Cardiac muscle cell (in vitro differentiated cells and primary cell): Measurements from ENCODE around the gene GSTM1. TPM values are rescaled to one million over a fixed set of nuclear protein-coding genes. Genes with fewer than 3 reads are reported as not detected.

ENCODE experiments used
- DNase-seq, 2 donors: peaks; one replicate each; pipeline versions ENCODE4 v3.0.0 to v3.0.0-alpha.2; 2010 to 2017; ENCODE audit warnings: low read depth in 1 of 2, low spot score in 1 of 2
- H3K27ac ChIP-seq: fragments of 200-600 bp; sonication (generic); 2 replicates; pipeline ENCODE4 v1.5.1; 2016
- H3K27me3 ChIP-seq: fragments of 200-600 bp; sonication (generic); 2 replicates; pipeline ENCODE4 v1.6.0; 2016; ENCODE audit warnings: control low read depth
- H3K36me3 ChIP-seq: fragments of 200-600 bp; sonication (generic); 2 replicates; pipeline ENCODE4 v1.5.1; 2016; ENCODE audit warnings: control low read depth
- H3K4me1 ChIP-seq: fragments of 200-600 bp; sonication (generic); 2 replicates; pipeline ENCODE4 v1.8.1; 2017; ENCODE audit warnings: low read depth, mild to moderate bottlenecking, mixed run types
- H3K4me3 ChIP-seq: fragments of 200-600 bp; sonication (generic); 2 replicates; pipeline ENCODE4 v1.5.1; 2016; ENCODE audit warnings: mild to moderate bottlenecking
- H3K9me3 ChIP-seq: fragments of 200-600 bp; sonication (generic); 2 replicates; pipeline ENCODE4 v1.5.1; 2017; ENCODE audit warnings: low read depth, mild to moderate bottlenecking, control low read depth
- polyA plus RNA-seq: library from polyadenylated mRNA; unstranded; fragments of >200 nt; fragmentation: Nextera tagmentation; extraction: Ambion mirVana; gene quantifications from 2 replicates; pipeline ENCODE4 v1.2.1, GENCODE V29; 2016
- total RNA-seq: library from RNA; depleted of rRNA; stranded (reverse); fragments of >200 nt; gene quantifications from 2 replicates; pipeline ENCODE4 v1.2.3, GENCODE V29; 2016
- TF ChIP-seq, protein P1 (sequence below): IDR thresholded peaks from 2 replicates; pipeline ENCODE4 v1.5.1; 2012; ENCODE audit warnings: low read depth, mild to moderate bottlenecking, low read length

GSTM1 gene
- total and polyA plus RNA-seq, 2 experiments from 2014 or later: 10.7 to 14.1 TPM

DNA sequence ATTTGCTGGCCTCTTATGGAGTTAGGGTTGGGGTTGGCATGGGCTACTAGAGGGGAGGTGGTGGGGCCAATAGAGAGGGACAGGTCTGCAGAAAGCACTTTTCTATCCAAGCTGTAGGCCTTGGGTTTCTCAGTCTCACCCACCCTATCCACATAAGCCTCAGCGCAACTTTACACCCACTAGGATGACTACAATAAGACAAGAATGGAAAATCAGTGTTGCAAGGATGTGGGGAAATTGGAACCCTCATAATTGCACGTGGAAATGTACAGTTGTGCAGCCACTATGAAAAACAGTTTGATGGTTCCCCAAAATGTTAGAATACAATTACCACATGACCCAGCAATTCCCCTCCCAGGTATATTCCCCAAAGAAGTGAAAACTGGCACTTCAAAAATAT is 45.8 kb upstream of the GSTM1 start:
- Histone ChIP-seq H3K27ac (no peak overlapping the region), H3K9me3 (no peaks in the 10 kb centered on the region), H3K27me3 (peaks cover 7% of the 10 kb centered on the region), H3K4me3 (no peak overlapping the region), H3K36me3 (no peaks in the 10 kb centered on the region), H3K4me1 (no peaks in the 10 kb centered on the region)
- DNase-seq: no peak
- TF ChIP-seq, protein P1, sequence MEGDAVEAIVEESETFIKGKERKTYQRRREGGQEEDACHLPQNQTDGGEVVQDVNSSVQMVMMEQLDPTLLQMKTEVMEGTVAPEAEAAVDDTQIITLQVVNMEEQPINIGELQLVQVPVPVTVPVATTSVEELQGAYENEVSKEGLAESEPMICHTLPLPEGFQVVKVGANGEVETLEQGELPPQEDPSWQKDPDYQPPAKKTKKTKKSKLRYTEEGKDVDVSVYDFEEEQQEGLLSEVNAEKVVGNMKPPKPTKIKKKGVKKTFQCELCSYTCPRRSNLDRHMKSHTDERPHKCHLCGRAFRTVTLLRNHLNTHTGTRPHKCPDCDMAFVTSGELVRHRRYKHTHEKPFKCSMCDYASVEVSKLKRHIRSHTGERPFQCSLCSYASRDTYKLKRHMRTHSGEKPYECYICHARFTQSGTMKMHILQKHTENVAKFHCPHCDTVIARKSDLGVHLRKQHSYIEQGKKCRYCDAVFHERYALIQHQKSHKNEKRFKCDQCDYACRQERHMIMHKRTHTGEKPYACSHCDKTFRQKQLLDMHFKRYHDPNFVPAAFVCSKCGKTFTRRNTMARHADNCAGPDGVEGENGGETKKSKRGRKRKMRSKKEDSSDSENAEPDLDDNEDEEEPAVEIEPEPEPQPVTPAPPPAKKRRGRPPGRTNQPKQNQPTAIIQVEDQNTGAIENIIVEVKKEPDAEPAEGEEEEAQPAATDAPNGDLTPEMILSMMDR: no peak

DNA sequence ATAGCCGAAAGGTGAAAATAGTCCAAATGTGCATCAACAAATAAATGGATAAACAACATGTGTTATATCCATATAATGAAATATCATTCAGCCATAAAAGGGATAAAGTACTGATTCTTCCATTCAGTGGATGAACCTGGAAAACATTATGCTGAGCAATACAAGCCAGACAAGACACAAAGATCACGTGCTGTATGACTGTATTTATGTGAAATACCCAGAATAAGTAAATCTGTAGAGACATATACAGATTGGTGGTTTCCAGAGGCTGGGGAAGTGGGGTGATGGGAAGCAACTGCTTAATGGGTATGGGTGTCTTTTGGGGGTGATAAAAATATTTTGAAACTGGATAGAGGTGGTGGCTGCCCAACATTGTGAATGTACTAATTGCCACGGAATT is 45.0 kb upstream of the GSTM1 start:
- Histone ChIP-seq H3K4me3 (no peak overlapping the region), H3K9me3 (no peaks in the 10 kb centered on the region), H3K27ac (no peak overlapping the region), H3K27me3 (peaks cover 7% of the 10 kb centered on the region), H3K4me1 (no peaks in the 10 kb centered on the region), H3K36me3 (no peaks in the 10 kb centered on the region)
- TF ChIP-seq, protein P1: no peak
- no peak for DNase-seq

DNA sequence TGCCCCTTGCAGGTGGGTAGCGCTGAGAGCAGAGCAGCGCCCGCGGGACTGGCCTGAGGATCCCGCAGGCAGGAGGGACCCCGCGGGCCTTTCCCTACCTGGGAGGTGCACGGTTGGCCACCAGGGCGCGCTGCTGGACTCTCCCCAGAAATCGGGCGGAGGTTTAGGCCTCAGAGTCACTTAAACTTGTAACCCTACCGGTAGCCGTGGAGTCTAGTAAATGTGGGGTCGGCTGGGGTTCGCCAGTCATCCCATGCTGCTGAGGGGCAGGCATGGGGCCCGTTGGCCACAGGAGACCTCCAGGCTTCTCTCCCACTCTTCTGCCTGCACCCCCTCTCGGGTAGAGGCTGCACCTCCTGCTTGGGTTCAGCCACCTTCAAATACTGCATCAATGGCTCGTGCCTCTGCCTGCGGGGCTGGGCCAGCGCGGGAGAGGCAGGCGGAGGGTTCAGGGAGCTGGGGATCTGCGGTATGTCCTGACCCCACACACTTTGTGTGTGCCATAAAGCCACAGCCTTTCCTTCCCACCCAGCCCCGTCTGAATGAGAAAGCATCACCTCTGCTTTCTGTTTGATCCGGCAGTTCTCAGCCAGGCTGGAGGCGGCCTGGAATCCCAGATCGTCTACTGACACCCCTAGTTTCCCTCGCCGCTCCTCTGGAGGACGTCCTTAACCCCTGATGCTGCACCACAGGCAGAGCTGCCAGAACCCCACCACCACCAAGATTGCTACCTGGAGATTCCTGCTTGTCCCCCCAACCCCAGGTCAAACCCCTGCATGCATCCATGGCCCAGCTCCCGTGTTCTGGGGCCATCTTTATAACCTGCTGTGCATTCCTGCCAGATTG is 44.0 kb upstream of the GSTM1 start:
- Histone ChIP-seq H3K27me3 (peaks cover 7% of the 10 kb centered on the region), H3K9me3 (no peaks in the 10 kb centered on the region), H3K4me1 (no peaks in the 10 kb centered on the region), H3K27ac (no peak overlapping the region), H3K4me3 (no peak overlapping the region), H3K36me3 (no peaks in the 10 kb centered on the region)
- TF ChIP-seq, protein P1: peak; percentile 94
- DNase-seq: peak; percentile 80 to 90

DNA sequence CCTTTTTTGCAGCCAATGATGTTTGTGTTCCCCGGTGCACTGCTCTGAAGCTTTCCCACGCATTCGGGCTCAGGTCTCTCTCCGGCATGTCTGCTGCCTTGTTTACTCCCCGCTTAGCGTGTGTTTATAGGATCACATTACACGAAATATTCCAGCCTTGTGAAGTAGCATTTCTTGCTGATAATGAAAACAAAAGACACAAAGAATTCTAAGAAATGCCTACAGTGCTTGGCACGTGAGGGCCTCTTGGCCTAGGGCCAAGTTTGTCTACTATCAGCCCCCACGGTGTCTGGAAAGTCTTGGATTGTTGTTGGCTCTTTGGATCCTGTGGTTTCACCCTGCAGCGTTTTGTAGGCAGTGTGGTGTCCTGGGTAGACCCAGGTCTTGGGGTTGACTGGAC is 42.9 kb upstream of the GSTM1 start:
- TF ChIP-seq, protein P1: no peak
- DNase-seq: no peak
- H3K27ac ChIP-seq: no peak overlapping the region
- no peaks in the 10 kb centered on the region for H3K36me3 ChIP-seq
- H3K4me3 ChIP-seq: no peak overlapping the region
- no peaks in the 10 kb centered on the region for H3K9me3 ChIP-seq
- peaks cover 7% of the 10 kb centered on the region for H3K27me3 ChIP-seq
- H3K4me1 ChIP-seq: no peaks in the 10 kb centered on the region

DNA sequence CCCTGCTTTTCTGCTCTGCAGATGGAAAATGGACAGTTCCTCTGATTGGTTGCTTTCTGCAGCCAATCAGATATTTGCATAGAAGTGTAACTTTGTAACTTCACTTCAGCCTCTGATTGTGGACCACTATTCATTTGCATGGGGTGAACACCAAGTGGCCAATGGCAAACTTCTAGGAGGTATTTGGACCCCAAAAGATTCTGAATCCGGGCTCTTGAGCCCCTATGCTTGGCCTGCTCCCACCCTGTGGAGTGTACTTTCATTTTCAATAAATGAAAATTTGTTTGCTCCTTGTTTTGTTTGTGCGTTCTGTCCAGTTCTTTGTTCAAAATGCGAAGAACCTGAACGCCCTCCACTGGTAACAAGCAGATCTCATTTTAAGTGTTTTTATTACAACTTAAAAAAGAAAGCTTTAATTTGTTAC is 38.1 kb upstream of the GSTM1 start:
- Histone ChIP-seq H3K4me1 (no peaks in the 10 kb centered on the region), H3K4me3 (no peak overlapping the region), H3K36me3 (no peaks in the 10 kb centered on the region), H3K27me3 (peaks cover 22% of the 10 kb centered on the region), H3K27ac (no peak overlapping the region), H3K9me3 (no peaks in the 10 kb centered on the region)
- peak in 1 of 2 donors; percentile 66 for DNase-seq
- TF ChIP-seq, protein P1: peak; percentile 37
